Measurements from ENCODE around the gene VPS37D.
"Not testable (repeated sequence)": the region's sequence is repeated elsewhere in the genome, so short reads cannot be mapped to it uniquely, and the experiment has no call there.

VPS37D gene

GRCh38 chr7:73716318-73716890 is 48.8 kb downstream of the VPS37D start:
- ChIA-PET POLR2A (interaction anchor here (0.9 to 1.3 kb wide), 6 partner anchors 12 to 139 kb away, joined by 3 to 5 read pairs (median 4); partner anchors contain the start of genes ABHD11 and MLXIPL), CTCF (interaction anchor here (0.9 to 1.3 kb wide), 5 partner anchors 9 to 109 kb away, joined by 3 to 5 read pairs (median 3); no protein-coding TSS in a partner anchor)
- no peak for DNase-seq (ENCODE audit: extremely low spot score)
- TF ChIP-seq FOXK2 (IDR thresholded peaks at IDR 0.05), result no peak
- no peak for TF ChIP-seq PKNOX1 (IDR thresholded peaks at IDR 0.05)
- TF ChIP-seq TARDBP (IDR thresholded peaks at IDR 0.05), result no peak
- no peak for TF ChIP-seq SUZ12 (IDR thresholded peaks at IDR 0.05)
- no peak for TF ChIP-seq HDGF (IDR thresholded peaks at IDR 0.05; ENCODE audit: borderline replicate concordance)
- TF ChIP-seq SP1 (IDR thresholded peaks at IDR 0.05), result no peak
- no peak for TF ChIP-seq ARNT (IDR thresholded peaks at IDR 0.05)
- no peak for TF ChIP-seq FOXA1 (IDR thresholded peaks at IDR 0.05)
- no peak for TF ChIP-seq LEF1 (IDR thresholded peaks at IDR 0.05; ENCODE audit: borderline replicate concordance)
- no peak for TF ChIP-seq ELF4 (IDR thresholded peaks at IDR 0.05)
- no peak for TF ChIP-seq NFRKB (IDR thresholded peaks at IDR 0.05)
- TF ChIP-seq FOXM1 (IDR thresholded peaks at IDR 0.05; ENCODE audit: borderline replicate concordance), result no peak
- no peak for TF ChIP-seq ZNF384 (IDR thresholded peaks at IDR 0.05)
- no peak for TF ChIP-seq L3MBTL2 (conservative IDR thresholded peaks at IDR 0.05)

GRCh38 chr7:73717025-73717807 is 49.6 kb downstream of the VPS37D start:
- DNase-seq (ENCODE audit: extremely low spot score), result no peak
- POLR2A ChIA-PET, result interaction anchor here (0.6 to 1.3 kb wide), 4 partner anchors 13 to 253 kb away, joined by 3 to 5 read pairs (median 3); no protein-coding TSS in a partner anchor
- CTCF ChIA-PET, result interaction anchor here (1.0 to 1.3 kb wide), 3 partner anchors 9 to 110 kb away, joined by 3 to 5 read pairs (median 3); no protein-coding TSS in a partner anchor
- TF ChIP-seq FOXK2 (IDR thresholded peaks at IDR 0.05), result no peak
- TF ChIP-seq LEF1 (IDR thresholded peaks at IDR 0.05; ENCODE audit: borderline replicate concordance), result no peak
- no peak for TF ChIP-seq TARDBP (IDR thresholded peaks at IDR 0.05)
- TF ChIP-seq NFRKB (IDR thresholded peaks at IDR 0.05), result no peak
- no peak for TF ChIP-seq FOXA1 (IDR thresholded peaks at IDR 0.05)
- TF ChIP-seq SP1 (IDR thresholded peaks at IDR 0.05), result no peak
- TF ChIP-seq SUZ12 (IDR thresholded peaks at IDR 0.05), result no peak
- TF ChIP-seq L3MBTL2 (conservative IDR thresholded peaks at IDR 0.05), result no peak
- TF ChIP-seq HDGF (IDR thresholded peaks at IDR 0.05; ENCODE audit: borderline replicate concordance), result no peak

GRCh38 chr7:73717991-73718405 is 50.4 kb downstream of the VPS37D start:
- TF ChIP-seq SUZ12 (IDR thresholded peaks at IDR 0.05), result no peak
- no peak for TF ChIP-seq NFRKB (IDR thresholded peaks at IDR 0.05)
- no peak for TF ChIP-seq FOXA1 (IDR thresholded peaks at IDR 0.05)
- no peak for TF ChIP-seq FOXK2 (IDR thresholded peaks at IDR 0.05)
- no peak for TF ChIP-seq PKNOX1 (IDR thresholded peaks at IDR 0.05)
- no peak for TF ChIP-seq ZNF384 (IDR thresholded peaks at IDR 0.05)
- TF ChIP-seq TARDBP (IDR thresholded peaks at IDR 0.05), result no peak
- no peak for DNase-seq (ENCODE audit: extremely low spot score)
- ChIA-PET POLR2A (interaction anchor here (0.6 to 1.3 kb wide), 2 partner anchors 16 to 254 kb away, joined by 3 to 5 read pairs; no protein-coding TSS in a partner anchor), CTCF (no interaction called here)

- DNase-seq (ENCODE audit: extremely low spot score), result no peak
- ChIA-PET CTCF (no interaction called here), POLR2A (no interaction called here)
- TF ChIP-seq SP1 (IDR thresholded peaks at IDR 0.05) (no peak), ARNT (IDR thresholded peaks at IDR 0.05) (no peak), TARDBP (IDR thresholded peaks at IDR 0.05) (no peak), SUZ12 (IDR thresholded peaks at IDR 0.05) (no peak), NFRKB (IDR thresholded peaks at IDR 0.05) (no peak), FOXK2 (IDR thresholded peaks at IDR 0.05) (no peak), BHLHE40 (IDR thresholded peaks at IDR 0.05; ENCODE audit: borderline replicate concordance) (no peak), FOXM1 (IDR thresholded peaks at IDR 0.05; ENCODE audit: borderline replicate concordance) (no peak)
Observed at GRCh38 chr7:73718438-73718881, 50.8 kb downstream of the VPS37D start.

- DNase-seq (ENCODE audit: extremely low spot score), result peak; percentile 94
- ChIA-PET CTCF (interaction anchor here (0.8 to 2.6 kb wide), 2 partner anchors 15 to 17 kb away, joined by 3 to 13 read pairs; no protein-coding TSS in a partner anchor), POLR2A (interaction anchor here (0.6 to 1.5 kb wide), 5 partner anchors 13 to 141 kb away, joined by 3 to 4 read pairs (median 3); partner anchors contain the start of gene TBL2)
- TF ChIP-seq L3MBTL2 (conservative IDR thresholded peaks at IDR 0.05) (0 out of 2 replicates have a peak, but pooled peaks have one; percentile 19), FOXM1 (IDR thresholded peaks at IDR 0.05; ENCODE audit: borderline replicate concordance) (no peak), LEF1 (IDR thresholded peaks at IDR 0.05; ENCODE audit: borderline replicate concordance) (0 out of 2 replicates have a peak, but pooled peaks have one; percentile 68)
Observed at GRCh38 chr7:73718905-73719805, 51.5 kb downstream of the VPS37D start, which contains the start of gene STX1A. STX1A (minus strand) TSS chr7:73719669; CDS start chr7:73719631, 38 bp downstream.

GRCh38 chr7:73719806-73720169 is 52.2 kb downstream of the VPS37D start:
- CTCF ChIA-PET, result interaction anchor here (0.7 to 2.6 kb wide), 3 partner anchors 15 to 19 kb away, joined by 3 to 13 read pairs (median 3); no protein-coding TSS in a partner anchor
- TF ChIP-seq PKNOX1 (IDR thresholded peaks at IDR 0.05) (no peak), HDGF (IDR thresholded peaks at IDR 0.05; ENCODE audit: borderline replicate concordance) (no peak), ELF4 (IDR thresholded peaks at IDR 0.05) (no peak), SP1 (IDR thresholded peaks at IDR 0.05) (no peak), LEF1 (IDR thresholded peaks at IDR 0.05; ENCODE audit: borderline replicate concordance) (no peak), ARNT (IDR thresholded peaks at IDR 0.05) (no peak), BHLHE40 (IDR thresholded peaks at IDR 0.05; ENCODE audit: borderline replicate concordance) (no peak), FOXK2 (IDR thresholded peaks at IDR 0.05) (no peak), ZNF384 (IDR thresholded peaks at IDR 0.05) (no peak), FOXA1 (IDR thresholded peaks at IDR 0.05) (no peak), FOXM1 (IDR thresholded peaks at IDR 0.05; ENCODE audit: borderline replicate concordance) (no peak), L3MBTL2 (conservative IDR thresholded peaks at IDR 0.05) (no peak), CTBP1 (IDR thresholded peaks at IDR 0.05; ENCODE audit: borderline replicate concordance) (no peak)
- no peak for DNase-seq (ENCODE audit: extremely low spot score)
- POLR2A ChIA-PET, result interaction anchor here (0.6 to 1.5 kb wide), 5 partner anchors 13 to 141 kb away, joined by 3 to 4 read pairs (median 3); partner anchors contain the start of gene TBL2

GRCh38 chr7:73720443-73720842 is 52.8 kb downstream of the VPS37D start:
- ChIA-PET CTCF (interaction anchor here (0.7 to 2.6 kb wide), 2 partner anchors 14 to 20 kb away, joined by 3 to 13 read pairs; no protein-coding TSS in a partner anchor), POLR2A (interaction anchor here (1.5 kb wide), 2 partner anchors 14 to 142 kb away, joined by 3 to 4 read pairs; partner anchors contain the start of gene TBL2)
- not testable (repeated sequence) for DNase-seq (ENCODE audit: extremely low spot score)
